ENCODE data around the gene SND1.

SND1 gene

DNA sequence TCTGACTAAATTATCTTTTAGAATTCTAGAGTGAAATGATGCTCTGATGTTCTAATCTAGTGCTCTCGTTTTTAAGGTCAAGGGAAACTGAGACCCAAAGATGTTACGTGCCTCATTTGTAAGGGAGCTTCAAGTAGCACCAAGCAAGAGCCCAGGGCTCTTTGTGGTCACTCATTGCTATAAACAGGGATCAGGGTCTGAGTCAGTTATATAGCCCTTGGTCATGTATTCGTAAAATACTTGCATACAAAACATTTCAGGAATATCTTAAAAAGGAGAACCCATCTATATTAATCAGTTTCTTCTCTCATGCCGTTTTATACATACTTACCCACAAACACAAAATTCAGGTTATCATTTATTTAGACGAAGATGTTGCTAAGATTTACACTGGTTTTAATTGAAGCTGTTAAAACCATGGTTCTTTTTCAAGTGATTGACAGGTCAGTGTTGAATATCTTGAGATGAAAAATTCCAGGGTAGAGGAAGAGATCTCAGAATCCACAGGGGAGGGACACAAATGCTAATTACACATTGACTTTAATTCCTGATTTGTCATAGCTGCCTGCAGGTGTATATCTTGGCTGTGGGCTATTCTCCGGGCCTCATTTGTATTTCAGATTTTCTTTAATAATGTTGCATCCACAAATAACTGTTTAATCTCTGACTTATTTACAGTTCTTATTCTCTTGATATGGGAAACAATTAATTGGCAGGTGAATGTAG is 188.4 kb downstream of the SND1 start:
- no peak overlapping the region for H3K4me3 ChIP-seq (ENCODE audit: low read depth, low read length)
- no peak for TF ChIP-seq CTCF (IDR thresholded peaks at IDR 0.05; ENCODE audit: low read depth, low read length, missing control alignments)
- no peak for DNase-seq (ENCODE audit: low read depth)

- DNase-seq (ENCODE audit: low read depth): no peak
- H3K4me3 ChIP-seq (ENCODE audit: low read depth, low read length): no peak overlapping the region
- TF ChIP-seq CTCF (IDR thresholded peaks at IDR 0.05; ENCODE audit: low read depth, low read length, missing control alignments): no peak
Observed at GRCh38 chr7:127844165-127844564, 192.2 kb downstream of the SND1 start.

DNA sequence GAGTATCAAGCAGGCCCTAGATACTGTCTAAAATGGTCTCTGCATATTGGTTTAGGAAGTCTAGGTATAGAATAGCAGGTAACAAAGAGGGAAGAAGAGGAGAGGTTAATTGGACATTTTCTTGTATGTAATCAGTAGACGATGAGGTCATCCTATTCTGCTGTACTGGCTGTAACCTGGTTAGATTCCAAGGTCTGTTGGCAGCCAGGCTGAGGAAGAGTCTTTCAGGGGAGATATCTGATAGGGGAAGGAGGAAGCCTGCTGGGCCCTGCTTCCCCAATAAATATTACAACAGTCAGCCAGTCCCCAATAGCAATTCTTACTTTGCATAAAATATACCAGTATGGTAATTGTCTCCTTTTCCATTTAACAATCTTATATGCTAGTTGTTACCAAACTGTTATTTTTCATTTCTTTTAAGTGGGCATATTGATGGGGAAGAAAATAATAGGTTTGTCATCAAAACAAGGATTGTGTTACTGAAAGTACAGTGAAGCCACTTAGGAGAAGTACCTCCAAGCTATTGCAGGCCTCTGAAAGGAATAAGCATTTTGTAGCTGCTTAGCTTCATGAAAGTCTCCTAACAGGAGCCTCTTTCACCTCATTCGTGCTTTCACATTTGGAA is 192.8 kb downstream of the SND1 start:
- no peak for DNase-seq (ENCODE audit: low read depth)
- TF ChIP-seq CTCF (IDR thresholded peaks at IDR 0.05; ENCODE audit: low read depth, low read length, missing control alignments): no peak
- H3K4me3 ChIP-seq (ENCODE audit: low read depth, low read length): no peak overlapping the region

DNA sequence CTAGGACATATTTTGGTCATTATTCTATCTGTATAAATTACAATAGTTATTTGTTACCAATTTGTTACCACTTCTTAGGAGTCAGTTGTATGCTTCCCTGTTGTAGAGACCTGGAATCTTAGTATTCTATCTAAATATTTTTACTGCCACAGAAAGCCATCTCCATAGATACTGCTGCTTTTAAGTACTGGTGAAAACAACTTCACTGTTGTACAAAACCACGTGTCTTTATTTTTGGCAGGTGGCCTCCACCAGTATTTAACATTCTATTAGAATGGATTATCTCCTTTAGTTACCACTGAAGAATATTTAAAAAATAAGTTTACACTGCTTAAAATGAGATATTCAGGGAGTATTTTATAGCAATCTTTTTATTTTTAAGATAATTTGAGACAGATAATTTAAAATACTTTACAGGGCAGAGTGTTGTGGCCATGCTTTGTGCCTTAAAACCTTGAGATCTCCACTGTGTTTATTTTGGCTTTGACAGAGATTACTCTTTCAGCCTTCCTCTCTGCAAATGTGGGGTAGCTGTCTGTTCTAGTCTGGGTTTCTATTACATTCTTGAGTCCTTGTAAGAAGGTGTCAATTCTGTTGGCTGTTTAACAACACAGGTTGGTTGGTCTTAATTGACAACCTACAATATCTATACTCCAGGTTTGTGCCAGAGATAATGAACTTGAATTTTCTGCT is 193.7 kb downstream of the SND1 start:
- DNase-seq (ENCODE audit: low read depth): no peak
- no peak for TF ChIP-seq CTCF (IDR thresholded peaks at IDR 0.05; ENCODE audit: low read depth, low read length, missing control alignments)
- no peak overlapping the region for H3K4me3 ChIP-seq (ENCODE audit: low read depth, low read length)

DNA sequence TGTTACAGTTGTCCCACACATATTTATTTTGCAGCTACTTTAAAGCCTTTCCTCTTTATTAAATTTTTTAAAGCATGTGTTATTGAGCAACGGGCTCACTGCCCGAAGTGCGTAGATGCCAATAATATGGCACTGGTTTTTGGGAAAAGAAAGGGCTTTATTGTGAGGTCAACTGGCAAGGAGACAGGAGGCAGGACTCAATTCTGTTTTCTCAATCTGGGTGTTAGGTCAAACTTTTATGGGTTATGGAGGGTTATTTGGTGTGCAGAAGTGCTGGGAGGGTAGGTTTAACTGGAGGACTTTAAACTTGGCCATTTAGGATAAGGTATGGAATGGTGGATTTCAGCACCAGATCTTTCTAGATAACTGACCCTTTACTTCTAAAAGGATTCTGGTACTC is 195.6 kb downstream of the SND1 start:
- TF ChIP-seq CTCF (IDR thresholded peaks at IDR 0.05; ENCODE audit: low read depth, low read length, missing control alignments): no peak
- DNase-seq (ENCODE audit: low read depth): no peak
- no peak overlapping the region for H3K4me3 ChIP-seq (ENCODE audit: low read depth, low read length)

DNA sequence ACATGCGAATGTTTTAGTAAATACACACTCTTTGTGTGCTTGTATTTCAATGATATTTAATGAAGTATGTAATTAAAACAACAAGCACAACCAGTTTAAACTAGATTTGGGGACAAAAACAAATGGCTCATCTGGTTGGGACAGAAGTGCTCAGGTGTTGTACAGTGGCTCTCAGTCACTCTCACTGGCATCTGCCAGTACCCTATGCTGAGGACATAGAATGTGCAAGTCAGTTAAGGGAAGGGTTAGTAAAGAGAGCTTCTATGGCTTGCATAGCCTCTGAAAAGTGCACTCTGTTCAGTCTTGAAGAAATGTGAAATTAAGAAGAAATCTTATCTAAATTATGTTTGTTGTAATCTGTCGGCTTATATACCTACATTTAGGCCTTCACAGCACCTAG is 196.2 kb downstream of the SND1 start:
- no peak overlapping the region for H3K4me3 ChIP-seq (ENCODE audit: low read depth, low read length)
- no peak for TF ChIP-seq CTCF (IDR thresholded peaks at IDR 0.05; ENCODE audit: low read depth, low read length, missing control alignments)
- DNase-seq (ENCODE audit: low read depth): no peak

Data from GM12864 (cell line).